AG09309 (cell line): ENCODE measurements around the gene RASGRF1.

ENCODE experiments used
- DNase-seq: peaks from one replicate; pipeline ENCODE4 v3.0.0-alpha.2; 2010; ENCODE audit warnings: low read depth
- H3K4me3 ChIP-seq: 2 replicates; pipeline ENCODE4 v1.5.1; 2011; ENCODE audit warnings: mild to moderate bottlenecking, low read depth, low read length, moderate library complexity; ENCODE audit not compliant: control insufficient read depth
- TF ChIP-seq, protein P1 (sequence below): IDR thresholded peaks from 2 replicates; pipeline ENCODE4 v1.5.1; 2011; ENCODE audit warnings: mild to moderate bottlenecking, low read depth, low read length, inconsistent platforms; ENCODE audit not compliant: insufficient read depth, control insufficient read depth; ENCODE audit errors: missing control alignments

The RASGRF1 gene

DNA sequence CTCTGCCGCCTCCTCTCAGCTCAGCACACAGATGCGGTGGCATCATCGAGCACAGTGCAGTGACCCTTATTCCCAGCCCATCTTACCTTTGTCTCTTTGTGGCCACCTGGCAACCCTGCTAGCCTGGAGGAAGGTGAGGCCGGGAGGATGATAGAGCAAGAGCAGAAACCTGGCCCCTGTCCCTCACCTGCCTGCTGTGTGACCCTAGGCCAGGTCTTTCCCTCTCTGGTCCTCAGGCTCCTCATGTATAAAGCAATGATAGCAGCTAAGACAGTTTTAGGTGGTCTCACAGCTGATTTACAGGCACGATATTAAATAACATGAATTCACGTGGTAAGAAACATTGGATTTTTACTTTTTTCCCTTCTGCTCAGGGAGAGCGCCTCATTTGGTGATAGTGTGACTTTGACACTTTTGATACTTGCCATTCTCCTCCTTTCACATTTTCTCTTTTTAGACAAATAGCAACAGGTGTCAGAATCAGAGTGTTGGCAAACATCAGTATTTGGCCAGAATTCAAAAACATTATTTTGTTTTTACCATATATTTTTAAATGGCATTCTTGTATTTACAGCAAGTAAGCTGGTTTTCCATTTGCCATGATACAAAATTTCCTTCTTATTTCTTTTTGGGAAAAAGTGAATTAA, 116.2 kb downstream of the RASGRF1 start:
- no peak for DNase-seq
- H3K4me3 ChIP-seq: no peak overlapping the region
- TF ChIP-seq, protein P1, sequence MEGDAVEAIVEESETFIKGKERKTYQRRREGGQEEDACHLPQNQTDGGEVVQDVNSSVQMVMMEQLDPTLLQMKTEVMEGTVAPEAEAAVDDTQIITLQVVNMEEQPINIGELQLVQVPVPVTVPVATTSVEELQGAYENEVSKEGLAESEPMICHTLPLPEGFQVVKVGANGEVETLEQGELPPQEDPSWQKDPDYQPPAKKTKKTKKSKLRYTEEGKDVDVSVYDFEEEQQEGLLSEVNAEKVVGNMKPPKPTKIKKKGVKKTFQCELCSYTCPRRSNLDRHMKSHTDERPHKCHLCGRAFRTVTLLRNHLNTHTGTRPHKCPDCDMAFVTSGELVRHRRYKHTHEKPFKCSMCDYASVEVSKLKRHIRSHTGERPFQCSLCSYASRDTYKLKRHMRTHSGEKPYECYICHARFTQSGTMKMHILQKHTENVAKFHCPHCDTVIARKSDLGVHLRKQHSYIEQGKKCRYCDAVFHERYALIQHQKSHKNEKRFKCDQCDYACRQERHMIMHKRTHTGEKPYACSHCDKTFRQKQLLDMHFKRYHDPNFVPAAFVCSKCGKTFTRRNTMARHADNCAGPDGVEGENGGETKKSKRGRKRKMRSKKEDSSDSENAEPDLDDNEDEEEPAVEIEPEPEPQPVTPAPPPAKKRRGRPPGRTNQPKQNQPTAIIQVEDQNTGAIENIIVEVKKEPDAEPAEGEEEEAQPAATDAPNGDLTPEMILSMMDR: no peak

- no peak for DNase-seq
- no peak overlapping the region for H3K4me3 ChIP-seq
- TF ChIP-seq, protein P1: no peak
Observed at GRCh38 chr15:78969687-78970349, 120.8 kb downstream of the RASGRF1 start.

DNA sequence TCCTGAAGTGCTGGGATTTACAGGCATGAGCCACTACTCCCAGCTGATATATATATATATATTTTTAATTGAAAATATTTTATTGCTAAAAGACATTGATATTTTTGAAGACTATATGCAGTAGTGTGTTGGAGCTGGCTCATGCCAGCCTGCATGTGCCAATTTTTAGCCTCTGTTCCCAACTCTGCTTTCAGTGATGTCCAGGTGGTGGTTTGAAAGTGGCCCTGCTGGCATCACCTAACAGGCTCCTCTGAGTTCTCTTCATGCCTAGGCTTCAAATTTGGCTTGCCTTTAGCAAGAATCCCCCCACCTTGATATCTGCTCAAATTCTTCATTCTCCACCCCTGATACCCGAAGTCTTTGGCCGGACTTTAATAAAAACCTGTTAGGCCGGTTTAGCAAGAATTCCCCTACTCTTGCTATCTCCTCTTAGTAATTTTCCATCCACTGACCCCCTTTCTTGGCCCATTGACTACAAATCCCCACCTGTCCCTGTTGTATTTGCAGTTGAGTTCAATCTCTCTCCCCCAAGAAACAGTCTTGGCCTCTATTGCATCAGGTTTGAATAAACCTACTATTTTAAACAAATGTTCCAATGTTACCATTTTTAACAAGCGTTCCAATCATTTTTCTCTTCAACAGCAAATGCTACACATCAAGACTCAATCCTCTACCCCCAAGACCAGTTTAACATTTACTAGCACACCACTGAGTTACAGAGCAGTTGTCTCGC, 121.9 kb downstream of the RASGRF1 start:
- TF ChIP-seq, protein P1: no peak
- H3K4me3 ChIP-seq: no peak overlapping the region
- DNase-seq: no peak

DNA sequence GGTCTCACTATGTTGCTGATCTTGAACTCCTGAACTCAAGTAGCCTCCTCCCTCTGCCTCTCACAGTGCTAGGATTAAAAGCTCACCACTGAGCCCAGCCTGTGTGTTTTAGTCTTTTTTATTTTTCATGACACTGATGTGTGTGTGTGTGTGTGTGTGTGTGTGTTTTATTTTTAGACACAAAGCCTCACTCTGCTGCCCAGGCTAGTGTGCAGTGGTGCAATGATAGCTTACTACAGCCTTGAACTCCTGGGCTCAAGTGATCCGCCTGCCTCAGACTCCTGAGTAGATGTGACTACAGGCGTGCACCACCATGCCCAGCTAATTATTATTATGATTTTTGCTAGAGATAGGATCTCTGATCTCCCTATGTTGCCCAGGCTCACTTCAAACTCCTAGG, 122.5 kb downstream of the RASGRF1 start:
- no peak overlapping the region for H3K4me3 ChIP-seq
- TF ChIP-seq, protein P1: no peak
- no peak for DNase-seq

DNA sequence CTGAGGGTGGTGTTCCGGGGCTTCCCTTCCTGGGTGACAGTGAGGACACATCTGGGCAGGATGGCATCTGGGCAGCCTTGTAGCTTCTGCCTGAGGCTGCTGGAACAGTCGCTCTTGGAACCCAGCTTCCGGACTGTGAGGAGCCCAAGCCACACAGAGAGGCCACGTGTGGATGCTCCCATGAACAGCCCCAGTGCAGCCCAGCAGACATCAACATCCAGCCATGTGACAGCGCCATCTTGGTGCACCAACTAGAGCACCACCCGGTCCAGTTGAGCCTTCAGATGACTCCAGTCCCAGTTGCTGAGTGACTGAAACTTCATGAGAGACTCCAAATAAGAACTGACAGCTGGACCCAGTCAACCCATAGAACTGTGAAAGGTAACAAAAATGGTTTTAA, 130.3 kb downstream of the RASGRF1 start:
- TF ChIP-seq, protein P1: no peak
- no peak for DNase-seq
- no peak overlapping the region for H3K4me3 ChIP-seq

- DNase-seq: no peak
- H3K4me3 ChIP-seq: no peak overlapping the region
- TF ChIP-seq, protein P1: no peak
Observed at GRCh38 chr15:78959360-78959759, 131.2 kb downstream of the RASGRF1 start.
